SK-N-SH treated with all-trans-retinoic acid at 6 μM for 48 hours (cell line): ENCODE measurements around the gene ILK.

Experiments used
- CSRNP3 ChIP-seq: fragments of 250-450 bp; sonication (Bioruptor Pico); IDR thresholded peaks from 2 replicates; pipeline ENCODE4 v1.5.1; 2021; ENCODE audit warnings: mild to moderate bottlenecking, moderate library complexity
- PATZ1 ChIP-seq: fragments of 250-450 bp; sonication (Bioruptor Pico); IDR thresholded peaks from 2 replicates; pipeline ENCODE4 v1.8.0; 2020; ENCODE audit warnings: mild to moderate bottlenecking, moderate library complexity, borderline replicate concordance
- RARB ChIP-seq: fragments of 250-450 bp; sonication (Bioruptor Pico); IDR thresholded peaks from 2 replicates; pipeline ENCODE4 v1.8.0; 2021; ENCODE audit warnings: mild to moderate bottlenecking, moderate library complexity
- ZFP3 ChIP-seq: fragments of 250-450 bp; sonication (Bioruptor Pico); IDR thresholded peaks from 2 replicates; pipeline ENCODE4 v1.5.0; 2020; ENCODE audit warnings: mild to moderate bottlenecking, moderate library complexity
- ZNF70 ChIP-seq: fragments of 450-650 bp; formaldehyde crosslinking; IDR thresholded peaks from 2 replicates; pipeline ENCODE4 v1.5.0; 2020; ENCODE audit warnings: mild to moderate bottlenecking, moderate library complexity
- TF ChIP-seq, protein P1 (sequence below): fragments of 250-450 bp; sonication (Bioruptor Pico); IDR thresholded peaks from 2 replicates; pipeline ENCODE4 v1.5.1; 2020; ENCODE audit warnings: low read depth, mild to moderate bottlenecking, moderate library complexity

DNA sequence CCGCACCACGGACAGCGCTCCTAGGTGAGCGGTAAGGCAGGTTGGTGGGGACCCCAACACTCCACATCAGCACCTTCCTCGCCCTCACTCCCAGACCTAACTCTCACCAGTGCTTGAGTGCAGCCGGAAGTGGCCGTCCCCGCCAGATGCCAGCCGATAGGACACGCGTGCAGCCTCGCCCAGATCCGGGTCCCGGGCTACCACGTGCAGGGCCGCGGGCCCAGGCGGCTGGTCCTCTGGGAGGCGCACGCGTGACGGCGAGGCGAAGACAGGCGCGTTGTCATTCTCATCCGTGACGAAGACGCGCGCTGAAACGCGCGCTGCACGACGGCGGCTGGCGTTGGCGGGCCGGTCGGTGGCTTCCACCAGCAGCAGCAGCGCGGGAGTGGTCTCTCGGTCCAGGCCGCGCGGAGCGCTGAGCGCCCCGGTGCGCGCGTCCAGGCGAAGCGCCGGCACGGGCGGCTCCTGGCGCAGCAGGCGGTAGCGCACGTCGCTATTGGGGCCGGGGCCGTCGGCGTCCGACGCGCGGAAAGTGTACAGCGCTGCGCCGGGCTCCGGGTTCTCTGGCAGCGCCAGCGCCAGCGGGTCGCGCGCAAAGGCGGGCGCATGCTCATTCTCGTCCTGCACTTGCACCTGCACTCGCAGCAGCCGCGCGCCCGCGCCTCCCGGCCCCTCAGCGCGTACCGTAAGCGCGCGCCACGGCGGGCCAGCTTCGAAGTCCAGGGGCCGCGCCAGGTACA, 26.5 kb downstream of the ILK start:
- TF ChIP-seq RARB (CRISPR knock-in tag) (no peak), PATZ1 (no peak), ZNF70 (CRISPR knock-in tag) (no peak), ZFP3 (CRISPR knock-in tag) (no peak), CSRNP3 (CRISPR knock-in tag) (no peak)
- TF ChIP-seq, protein P1, sequence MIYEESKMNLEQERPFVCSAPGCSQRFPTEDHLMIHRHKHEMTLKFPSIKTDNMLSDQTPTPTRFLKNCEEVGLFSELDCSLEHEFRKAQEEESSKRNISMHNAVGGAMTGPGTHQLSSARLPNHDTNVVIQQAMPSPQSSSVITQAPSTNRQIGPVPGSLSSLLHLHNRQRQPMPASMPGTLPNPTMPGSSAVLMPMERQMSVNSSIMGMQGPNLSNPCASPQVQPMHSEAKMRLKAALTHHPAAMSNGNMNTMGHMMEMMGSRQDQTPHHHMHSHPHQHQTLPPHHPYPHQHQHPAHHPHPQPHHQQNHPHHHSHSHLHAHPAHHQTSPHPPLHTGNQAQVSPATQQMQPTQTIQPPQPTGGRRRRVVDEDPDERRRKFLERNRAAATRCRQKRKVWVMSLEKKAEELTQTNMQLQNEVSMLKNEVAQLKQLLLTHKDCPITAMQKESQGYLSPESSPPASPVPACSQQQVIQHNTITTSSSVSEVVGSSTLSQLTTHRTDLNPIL, result no peak
